ENCODE measurements around the gene ABCB11. TPM values are rescaled to one million over a fixed set of nuclear protein-coding genes. Genes with fewer than 3 reads are reported as not detected.

Gene ABCB11
- polyA plus RNA-seq, 3 donors, result not detected

DNA sequence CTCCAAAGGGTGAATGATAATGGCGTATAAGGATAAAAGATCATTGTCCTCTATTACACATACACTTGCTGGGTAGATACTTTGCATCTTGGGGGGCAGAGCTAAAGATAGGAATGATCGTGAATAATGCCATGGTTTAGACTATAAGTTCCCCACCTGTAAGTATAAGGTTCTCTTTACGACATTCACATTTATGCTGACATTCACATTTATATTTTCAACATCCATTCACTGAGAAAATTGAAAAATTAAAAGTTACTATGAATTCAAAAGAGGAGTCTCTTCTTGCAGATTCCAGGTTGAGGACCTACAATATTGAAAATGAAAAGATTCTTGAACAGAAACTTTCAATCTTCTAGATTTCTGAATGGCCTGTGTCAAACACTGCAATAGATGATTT is 138.8 kb downstream of the ABCB11 start:
- intact Hi-C loops (cut with micrococcal nuclease), result no loop called here
- WGBS (ENCODE audit: insufficient coverage), result no CpG with 5 or more reads among the region's 3 CpGs
- H3K27me3 ChIP-seq (ENCODE audit: control insufficient read depth in 2 of 2, insufficient read depth in 2 of 2, low read length in 2 of 2), result peaks cover 3% of the 10 kb centered on the region in 2 donors
- no peaks in the 10 kb centered on the region for H4K20me1 ChIP-seq (ENCODE audit: insufficient read depth, low read length)
- H3K79me2 ChIP-seq (ENCODE audit: insufficient read depth, low read length), result peaks cover 20% of the 10 kb centered on the region
- peaks cover 23% of the 10 kb centered on the region for H3K4me1 Mint-ChIP-seq
- H3K36me3 Mint-ChIP-seq, result peaks cover 4 to 5% of the 10 kb centered on the region in 2 donors
- peaks cover 3 to 8% (median 6%) of the 10 kb centered on the region in 3 donors for H3K27me3 Mint-ChIP-seq (ENCODE audit: low read depth in 3 of 3)
- peaks cover 10 to 17% of the 10 kb centered on the region in 2 donors for H3K4me1 ChIP-seq (ENCODE audit: control insufficient read depth in 1 of 2, insufficient read depth in 2 of 2, low read length in 2 of 2)
- H3K9me3 Mint-ChIP-seq, result no peaks in the 10 kb centered on the region
- no peak overlapping the region for H3K9ac ChIP-seq (ENCODE audit: insufficient read depth, low read length, poor library complexity, severe bottlenecking)
- H2AFZ ChIP-seq (ENCODE audit: insufficient read depth, low read depth, low read length, poor library complexity, severe bottlenecking), result peak overlapping the region; percentile 92
- TF ChIP-seq, protein P1, sequence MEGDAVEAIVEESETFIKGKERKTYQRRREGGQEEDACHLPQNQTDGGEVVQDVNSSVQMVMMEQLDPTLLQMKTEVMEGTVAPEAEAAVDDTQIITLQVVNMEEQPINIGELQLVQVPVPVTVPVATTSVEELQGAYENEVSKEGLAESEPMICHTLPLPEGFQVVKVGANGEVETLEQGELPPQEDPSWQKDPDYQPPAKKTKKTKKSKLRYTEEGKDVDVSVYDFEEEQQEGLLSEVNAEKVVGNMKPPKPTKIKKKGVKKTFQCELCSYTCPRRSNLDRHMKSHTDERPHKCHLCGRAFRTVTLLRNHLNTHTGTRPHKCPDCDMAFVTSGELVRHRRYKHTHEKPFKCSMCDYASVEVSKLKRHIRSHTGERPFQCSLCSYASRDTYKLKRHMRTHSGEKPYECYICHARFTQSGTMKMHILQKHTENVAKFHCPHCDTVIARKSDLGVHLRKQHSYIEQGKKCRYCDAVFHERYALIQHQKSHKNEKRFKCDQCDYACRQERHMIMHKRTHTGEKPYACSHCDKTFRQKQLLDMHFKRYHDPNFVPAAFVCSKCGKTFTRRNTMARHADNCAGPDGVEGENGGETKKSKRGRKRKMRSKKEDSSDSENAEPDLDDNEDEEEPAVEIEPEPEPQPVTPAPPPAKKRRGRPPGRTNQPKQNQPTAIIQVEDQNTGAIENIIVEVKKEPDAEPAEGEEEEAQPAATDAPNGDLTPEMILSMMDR (IDR thresholded peaks at IDR 0.05), result no peak
- H3K36me3 ChIP-seq (replicated peaks in 1 of 2; ENCODE audit: control insufficient read depth in 1 of 2, insufficient read depth in 2 of 2, low read length in 2 of 2), result peaks cover 0 to 7% of the 10 kb centered on the region in 2 donors
- DNase-seq, result no peak
- no peak overlapping the region for H3K4me2 ChIP-seq (replicated peaks; ENCODE audit: extremely low read depth, low read length, poor library complexity, severe bottlenecking)
- no peaks in the 10 kb centered on the region for H3K9me3 ChIP-seq (replicated peaks in 1 of 2; ENCODE audit: control insufficient read depth in 1 of 2, insufficient read depth in 1 of 2, low read length in 2 of 2)
- no peak overlapping the region for H3K4me3 ChIP-seq (replicated peaks in 1 of 3; ENCODE audit: low read depth in 2 of 3, low read length in 3 of 3)
- no peak overlapping the region for H3K27ac Mint-ChIP-seq
- no peak overlapping the region for H3K4me3 Mint-ChIP-seq
- H3K27ac ChIP-seq (ENCODE audit: low read depth in 1 of 2, low read length in 2 of 2), result no peak overlapping the region

DNA sequence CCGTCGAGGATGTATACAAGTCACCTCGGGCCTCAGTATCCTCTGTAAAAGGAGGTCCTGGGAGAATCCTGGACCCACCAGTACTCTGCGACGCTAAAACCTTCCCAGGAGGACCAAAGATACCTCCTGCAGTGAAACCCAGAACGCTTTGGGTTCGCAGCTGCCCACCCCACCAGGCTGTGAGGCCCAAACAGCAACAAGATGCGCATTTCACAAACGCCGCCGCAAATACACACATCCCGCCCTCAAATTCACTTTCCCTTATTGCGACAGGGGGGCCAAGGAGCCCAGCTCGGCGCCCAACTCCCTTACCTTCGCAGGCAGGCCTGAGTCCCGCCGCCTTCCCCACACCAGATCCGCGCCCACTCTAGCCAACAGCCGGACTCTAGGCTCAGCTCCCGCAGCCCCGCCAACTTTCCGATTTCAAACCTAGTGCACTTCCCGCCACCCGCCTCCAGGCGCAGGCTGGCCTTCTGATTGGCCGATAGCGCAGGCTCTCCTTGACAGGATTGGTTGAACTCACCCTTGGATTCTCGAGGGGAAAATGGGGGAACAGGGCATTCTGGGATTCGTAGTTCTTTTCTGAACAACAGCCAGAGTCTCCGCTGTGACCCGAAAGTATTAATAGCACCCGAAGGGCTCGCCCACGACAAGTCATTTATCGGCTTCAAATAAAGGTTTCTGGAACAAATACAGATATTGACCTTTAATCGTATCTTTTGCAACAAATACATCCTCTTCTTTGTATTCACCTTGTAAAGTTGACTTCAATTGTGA is 140.9 kb downstream of the ABCB11 start, which contains the start of gene SPC25:
Gene SPC25, minus strand, starts transcription at position 425 of the 777 bp plus-strand sequence. CDS start 911 bp downstream, outside the sequence.
- Histone ChIP-seq H4K20me1 (ENCODE audit: insufficient read depth, low read length) (no peaks in the 10 kb centered on the region), H3K79me2 (ENCODE audit: insufficient read depth, low read length) (peaks cover 24% of the 10 kb centered on the region), H2AFZ (ENCODE audit: insufficient read depth, low read depth, low read length, poor library complexity, severe bottlenecking) (peak within 1 kb of the TSS; percentile 92), H3K4me2 (replicated peaks; ENCODE audit: extremely low read depth, low read length, poor library complexity, severe bottlenecking) (peak within 1 kb of the TSS; percentile 95), H3K9ac (ENCODE audit: insufficient read depth, low read length, poor library complexity, severe bottlenecking) (peak within 1 kb of the TSS; percentile 40), H3K9me3 (replicated peaks in 1 of 2; ENCODE audit: control insufficient read depth in 1 of 2, insufficient read depth in 1 of 2, low read length in 2 of 2) (no peaks in the 10 kb centered on the region), H3K4me3 (replicated peaks in 1 of 3; ENCODE audit: low read depth in 2 of 3, low read length in 3 of 3) (peak within 1 kb of the TSS; percentile 73 to 84 (median 77)), H3K27me3 (ENCODE audit: control insufficient read depth in 2 of 2, insufficient read depth in 2 of 2, low read length in 2 of 2) (peaks cover 3% of the 10 kb centered on the region in 2 donors), H3K27ac (ENCODE audit: low read depth in 1 of 2, low read length in 2 of 2) (no peak within 1 kb of the TSS), H3K4me1 (ENCODE audit: control insufficient read depth in 1 of 2, insufficient read depth in 2 of 2, low read length in 2 of 2) (peaks cover 10 to 17% of the 10 kb centered on the region in 2 donors), H3K36me3 (replicated peaks in 1 of 2; ENCODE audit: control insufficient read depth in 1 of 2, insufficient read depth in 2 of 2, low read length in 2 of 2) (peaks cover 9 to 24% of the 10 kb centered on the region in 2 donors)
- Mint-ChIP-seq H3K27me3 (ENCODE audit: low read depth in 3 of 3) (peaks cover 3 to 8% (median 6%) of the 10 kb centered on the region in 3 donors), H3K9me3 (no peaks in the 10 kb centered on the region), H3K4me1 (peaks cover 15% of the 10 kb centered on the region), H3K4me3 (peak within 1 kb of the TSS; percentile 97 to 98), H3K27ac (peak within 1 kb of the TSS in 4 of 7 donors; percentile 34 to 81 (median 65)), H3K36me3 (peaks cover 13 to 23% of the 10 kb centered on the region in 2 donors)
- DNase-seq, result peak; percentile 78 to 86 (median 85)
- 0% methylated on average over 35 of the region's 38 CpGs for WGBS (ENCODE audit: insufficient coverage)
- TF ChIP-seq, protein P1 (IDR thresholded peaks at IDR 0.05), result no peak
- intact Hi-C loops (cut with micrococcal nuclease), result no loop called here

Data from CD14-positive monocyte (primary cell).